GM21381 (cell line): ENCODE measurements around the gene RNASEH2B.

ENCODE experiments used
- ATAC-seq: cut with Tn5 transposase; IDR thresholded peaks from one replicate; pipeline ENCODE4 v1.9.1; 2021; ENCODE audit warnings: mild to moderate bottlenecking, moderate library complexity; ENCODE audit not compliant: unreplicated experiment

The RNASEH2B gene

GRCh38 chr13:50934735-50935435 is 25.3 kb downstream of the RNASEH2B start:
- no peak for ATAC-seq

DNA sequence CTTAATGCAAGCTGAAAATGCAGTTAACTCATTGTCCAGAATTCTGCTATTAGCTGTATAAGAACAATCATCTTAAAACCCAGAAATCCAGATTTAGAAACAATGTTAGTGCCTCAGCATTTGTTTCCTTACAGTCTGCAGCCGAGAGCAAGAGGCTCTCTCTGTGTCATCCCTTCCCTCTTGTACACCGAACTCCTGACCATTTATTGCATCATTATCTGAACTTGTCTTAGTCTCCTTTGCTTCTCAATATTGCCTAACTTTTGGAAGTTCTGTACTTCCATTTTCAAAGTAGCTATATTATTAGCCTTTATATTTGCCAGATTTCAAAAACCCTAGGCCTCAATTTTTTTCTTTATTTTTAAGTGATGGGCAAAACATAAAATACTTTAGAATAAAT is 27.1 kb downstream of the RNASEH2B start:
- ATAC-seq = no peak

GRCh38 chr13:50940509-50940908 is 30.9 kb downstream of the RNASEH2B start:
- ATAC-seq = no peak

DNA sequence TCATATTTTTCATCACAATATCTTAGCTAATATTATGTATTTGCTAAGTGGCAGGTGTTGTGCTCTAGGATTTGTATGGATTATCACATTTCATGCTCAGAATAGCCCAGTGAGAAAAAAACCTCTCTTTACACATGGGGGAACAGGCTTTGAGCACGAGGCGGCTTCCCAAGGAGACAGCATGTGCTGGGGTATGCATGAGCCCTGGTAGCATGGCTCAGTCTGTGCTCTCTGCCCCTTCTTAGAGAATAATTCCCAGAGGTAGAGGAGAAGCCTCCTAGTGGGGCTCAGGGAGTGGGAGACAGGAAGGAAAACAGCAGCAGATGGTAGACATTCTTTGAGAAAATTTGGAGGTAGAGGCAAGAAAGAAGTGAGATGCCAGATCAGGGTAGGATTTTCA is 31.6 kb downstream of the RNASEH2B start:
- no peak for ATAC-seq

- ATAC-seq = no peak
These were observed 33.2 kb downstream of the RNASEH2B start for GRCh38 chr13:50942630-50943311.

DNA sequence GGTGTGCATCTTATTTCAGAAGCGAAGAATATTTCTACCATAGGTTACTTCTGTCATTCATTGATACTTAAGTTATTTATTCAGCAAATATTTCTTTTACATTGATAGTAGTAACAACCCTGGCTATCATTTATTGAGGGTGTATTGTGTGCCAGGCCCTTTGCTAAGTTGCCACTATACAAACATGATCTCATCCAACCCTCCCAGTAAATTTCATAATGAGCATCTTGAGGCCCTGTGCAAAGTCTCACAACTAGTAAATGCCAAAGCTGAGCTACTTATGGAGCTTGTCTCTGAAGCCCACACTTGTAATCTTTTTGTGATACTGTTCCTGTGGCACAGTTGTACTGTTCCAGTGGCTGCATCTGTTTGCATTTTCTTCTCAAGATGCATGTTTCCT is 36.1 kb downstream of the RNASEH2B start:
- no peak for ATAC-seq

DNA sequence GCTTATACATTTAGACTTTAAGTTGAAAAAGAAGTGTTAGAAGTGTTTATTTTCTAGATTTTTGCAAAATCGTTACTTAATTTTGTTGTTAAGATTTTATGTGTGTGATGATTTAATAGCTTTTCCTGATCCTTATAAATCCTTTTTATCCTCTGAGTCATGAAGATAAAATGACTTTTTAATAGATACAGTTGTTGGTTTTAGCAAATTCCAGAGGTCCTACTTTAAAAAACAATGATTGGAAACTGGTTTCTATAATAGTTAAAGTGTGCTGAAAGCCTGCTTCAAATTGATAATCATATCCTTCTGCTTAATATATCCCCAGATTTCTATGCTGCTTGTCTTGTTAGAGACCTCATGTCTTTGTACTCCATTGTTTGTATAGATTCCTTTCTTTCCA is 39.0 kb downstream of the RNASEH2B start:
- no peak for ATAC-seq

- ATAC-seq = no peak
These were observed 41.3 kb downstream of the RNASEH2B start for GRCh38 chr13:50950849-50951248.

GRCh38 chr13:50951366-50951765 is 41.8 kb downstream of the RNASEH2B start:
- no peak for ATAC-seq

DNA sequence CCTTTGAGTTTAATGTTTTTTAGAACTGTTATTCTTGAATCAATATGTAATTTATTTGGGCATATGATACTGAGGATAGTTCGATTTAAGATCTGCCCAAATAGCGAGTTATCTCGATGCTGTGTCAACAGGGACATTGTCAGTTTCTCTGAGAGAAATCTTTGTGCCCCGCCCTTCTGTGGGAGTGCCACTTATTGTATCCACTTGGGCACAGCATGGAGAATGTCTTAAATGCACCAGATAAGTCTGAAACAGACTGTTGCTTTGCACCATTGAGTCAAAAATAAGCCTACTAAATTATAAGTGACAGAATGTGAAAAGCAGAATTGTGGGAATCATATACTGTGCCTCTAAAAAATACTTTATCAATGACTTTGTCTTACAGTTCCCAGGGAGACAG is 45.6 kb downstream of the RNASEH2B start:
- no peak for ATAC-seq

DNA sequence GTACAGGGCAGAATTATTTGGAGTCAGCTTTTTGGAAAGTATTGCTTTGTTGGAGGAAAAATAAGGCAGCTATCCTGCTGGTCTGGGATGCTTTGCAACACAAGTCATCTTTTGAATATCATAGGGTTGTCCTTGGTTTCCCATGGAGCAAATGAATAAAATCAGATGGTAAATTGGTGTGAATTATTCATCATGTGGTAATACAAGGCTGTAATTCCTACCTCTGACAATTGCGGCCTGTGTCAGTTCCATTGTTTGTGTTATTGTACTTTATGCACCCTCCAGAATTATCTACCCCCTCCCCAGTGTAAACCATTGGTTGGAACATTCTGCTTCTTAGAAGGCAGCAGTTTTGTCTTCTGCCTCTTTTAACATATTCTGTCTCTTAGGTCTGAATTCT is 46.2 kb downstream of the RNASEH2B start:
- ATAC-seq = no peak

- ATAC-seq = no peak
These were observed 48.0 kb downstream of the RNASEH2B start for GRCh38 chr13:50957620-50958019.

DNA sequence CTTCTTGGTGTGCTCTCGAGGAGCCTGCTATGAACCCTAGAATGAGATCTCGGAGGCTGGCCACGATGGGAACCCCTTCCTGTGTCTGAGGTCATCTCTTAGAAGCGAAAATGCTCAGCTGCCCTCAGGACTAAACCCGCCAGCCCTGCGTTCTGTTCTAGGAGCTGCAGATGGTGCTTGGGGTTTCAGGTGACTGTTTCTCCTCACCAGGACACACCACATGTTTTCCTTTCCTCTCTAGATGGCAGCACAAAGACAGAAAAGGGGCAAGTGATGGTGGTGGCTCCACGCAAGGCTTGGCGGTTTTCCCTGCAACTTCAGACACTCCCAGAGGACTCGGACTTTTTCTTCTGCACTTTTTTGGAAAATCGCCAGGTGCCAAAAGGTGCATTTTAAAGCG is 60.1 kb downstream of the RNASEH2B start:
- ATAC-seq = no peak

DNA sequence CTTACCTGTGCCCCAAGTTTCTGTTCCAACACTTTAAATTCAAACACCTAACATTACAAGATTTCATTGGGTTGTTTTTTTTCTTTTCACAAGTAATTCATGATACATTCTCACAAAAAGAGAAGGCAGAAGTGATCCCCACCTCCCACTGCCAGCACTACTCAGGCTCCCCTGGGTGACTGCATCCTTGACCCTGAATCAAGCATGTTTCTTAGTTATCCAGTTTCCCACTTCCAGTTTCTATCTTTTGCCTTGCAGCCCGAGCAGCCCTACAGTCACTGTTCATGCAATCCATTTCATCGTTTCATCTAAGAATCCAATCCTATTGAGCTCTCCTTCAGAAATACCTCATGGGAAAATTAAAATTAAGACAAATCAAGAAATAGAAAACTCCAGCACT is 61.4 kb downstream of the RNASEH2B start:
- no peak for ATAC-seq

DNA sequence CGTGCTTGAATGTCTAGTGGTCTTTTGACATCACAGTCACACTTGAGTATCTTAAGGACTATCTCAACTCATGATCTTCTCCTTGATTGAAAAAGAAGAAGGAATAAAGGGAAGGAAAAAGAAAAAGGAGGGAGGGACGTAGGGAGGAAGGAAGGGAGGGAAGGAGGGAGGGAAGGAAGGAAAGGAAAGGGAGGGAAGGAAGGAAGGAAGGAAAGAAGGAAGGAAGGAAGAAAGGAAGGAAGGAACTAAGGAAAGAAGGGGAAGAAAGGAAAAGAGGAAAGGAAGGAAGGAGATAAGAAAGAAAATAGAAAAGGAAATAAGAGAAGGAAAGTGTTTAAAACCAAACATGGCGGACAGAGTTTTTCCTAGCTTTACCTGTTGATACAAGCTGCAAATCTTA is 64.7 kb downstream of the RNASEH2B start:
- no peak for ATAC-seq

DNA sequence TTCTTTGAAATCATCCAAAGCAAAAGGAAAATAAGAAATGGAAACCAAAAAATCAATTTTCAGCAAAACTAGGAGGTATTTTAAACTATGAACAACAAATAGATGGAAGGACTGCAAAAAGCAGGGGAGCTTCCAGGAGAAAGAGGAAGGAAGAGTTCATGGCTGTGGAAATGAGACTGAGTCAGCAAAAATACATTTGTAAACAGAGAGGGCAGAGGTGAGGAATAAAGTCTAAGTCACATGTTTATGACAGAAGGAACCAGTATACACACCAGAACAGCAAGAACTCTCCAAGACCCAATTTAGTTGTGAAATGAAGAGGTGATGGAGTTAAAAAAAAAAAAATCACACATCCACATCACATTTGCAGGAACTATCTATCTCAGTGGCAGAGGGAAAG is 69.6 kb downstream of the RNASEH2B start:
- ATAC-seq = no peak

DNA sequence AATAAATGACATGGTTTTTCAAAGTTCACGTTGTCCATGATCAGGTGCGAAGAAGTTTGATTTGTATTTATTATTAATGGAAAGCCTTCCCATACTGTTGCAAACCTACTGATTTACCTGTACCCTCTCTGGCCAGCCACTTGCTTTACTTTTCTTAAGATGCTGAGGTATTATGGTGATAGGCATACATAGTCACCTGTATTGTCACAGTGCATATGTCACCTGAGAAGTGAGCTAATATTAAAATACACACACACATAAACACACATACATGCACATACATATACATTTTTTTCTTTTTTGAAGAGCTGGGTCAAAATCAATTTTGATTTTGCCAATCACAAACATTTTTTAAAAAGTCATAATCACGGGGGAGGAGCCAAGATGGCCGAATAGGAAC is 72.1 kb downstream of the RNASEH2B start:
- ATAC-seq = no peak

DNA sequence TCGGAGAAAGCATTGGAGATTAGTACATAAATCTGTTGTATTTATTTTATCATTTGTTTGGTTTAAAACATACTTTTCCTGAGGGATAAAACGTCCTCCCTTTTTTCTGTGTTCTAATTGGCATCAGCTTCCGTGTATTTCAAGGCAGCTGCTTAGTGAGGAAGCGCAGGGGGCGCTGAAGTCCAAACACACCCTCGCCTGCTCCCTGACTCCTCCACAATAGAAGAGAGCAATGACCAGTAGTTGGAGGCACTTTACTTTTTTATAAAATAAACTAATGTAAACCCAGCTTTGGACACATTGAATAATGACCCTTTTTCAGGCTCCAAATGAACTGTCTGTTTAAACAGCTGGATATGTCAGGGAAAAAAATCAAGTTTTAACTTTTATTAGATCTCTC is 79.9 kb downstream of the RNASEH2B start:
- no peak for ATAC-seq

DNA sequence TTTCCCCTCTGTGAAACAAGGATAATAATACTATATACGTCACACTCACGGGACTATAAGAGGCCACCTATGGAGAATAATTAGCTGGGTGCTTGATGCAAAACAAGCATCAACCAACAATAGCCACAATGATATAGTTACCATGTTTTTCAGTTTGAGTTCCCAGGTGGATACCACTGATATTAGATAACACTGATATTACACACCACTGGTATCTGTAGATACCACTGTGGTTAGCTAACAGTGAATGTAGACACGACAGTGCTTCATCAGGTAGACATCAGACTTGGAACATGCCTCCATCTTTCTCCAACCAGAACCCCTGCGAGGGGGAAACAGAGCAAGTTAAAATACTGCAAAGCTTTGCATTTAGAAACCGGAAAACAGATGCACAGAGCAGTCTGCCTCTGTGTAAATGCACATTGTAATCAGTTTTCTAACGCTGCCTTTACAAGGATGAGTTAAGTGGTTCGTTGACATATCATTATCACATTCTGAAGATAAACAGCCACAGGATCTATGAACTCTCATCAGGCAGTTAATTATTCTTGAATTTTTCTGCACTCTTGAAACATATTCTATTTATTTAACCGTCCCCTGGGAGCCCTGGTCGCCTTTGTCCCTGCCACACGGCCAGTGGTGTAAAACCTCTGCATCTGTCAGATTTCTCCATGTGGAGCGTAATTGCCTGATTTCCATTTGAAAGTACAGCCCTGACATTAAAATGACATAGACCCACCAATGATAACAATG is 80.7 kb downstream of the RNASEH2B start:
- no peak for ATAC-seq

DNA sequence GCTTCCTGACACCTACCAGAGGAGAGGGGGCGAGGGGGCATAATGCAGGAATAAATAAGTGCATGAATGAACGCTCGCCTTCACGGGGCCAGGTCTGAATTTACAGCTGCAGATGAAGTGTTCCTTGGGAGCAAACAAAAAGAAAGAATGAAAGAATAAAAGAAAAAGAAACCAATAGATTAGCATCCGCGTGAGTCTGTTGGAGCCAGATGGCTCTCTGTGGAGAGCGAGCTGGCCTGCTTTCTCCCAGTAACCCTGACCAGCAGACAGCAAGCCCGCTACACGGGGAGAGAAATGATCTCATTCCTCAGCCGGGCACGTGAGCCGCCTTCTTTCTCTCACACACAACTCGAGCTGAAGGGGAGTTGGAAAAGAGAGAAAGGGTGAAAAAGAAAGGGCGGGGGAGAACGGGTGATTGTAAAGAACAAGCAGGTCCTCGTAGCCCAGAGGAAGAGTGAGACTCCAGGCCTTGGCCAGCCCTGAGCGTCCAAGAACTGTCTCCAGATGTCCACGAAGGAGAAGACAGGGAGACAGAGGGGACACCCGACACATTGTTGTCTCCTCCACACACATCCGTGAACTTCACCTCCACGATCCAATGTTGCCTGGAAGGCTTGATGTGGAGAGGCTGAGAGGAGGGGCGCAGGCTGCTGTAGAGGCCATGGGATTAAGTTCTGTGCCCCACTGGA is 81.4 kb downstream of the RNASEH2B start:
- ATAC-seq = no peak
